H1 (cell line): Measurements from ENCODE around the gene GPRIN1. TPM values are rescaled to one million over a fixed set of nuclear protein-coding genes. Genes with fewer than 3 reads are reported as not detected.

Experiments
- CTCF ChIA-PET: fragments of 300-600 bp; sonication (Branson Sonifier 250); formaldehyde crosslinking; loops from one replicate; lab custom pipeline; 2021; ENCODE audit not compliant: partially characterized antibody; lab: Charles Lee
- POLR2A ChIA-PET: fragments of 300-600 bp; sonication (Branson Sonifier 250); formaldehyde crosslinking; loops from one replicate; lab custom pipeline; 2021; ENCODE audit warnings: inconsistent platforms; ENCODE audit not compliant: partially characterized antibody; lab: Charles Lee
- DNase-seq, 2 experiments: peaks; one replicate each; pipeline versions ENCODE4 v3.0.0 to v3.0.0-alpha.2; 2010 to 2022; ENCODE audit warnings: low spot score in 2 of 2, low read depth in 1 of 2, mixed read lengths in 1 of 2
- FAIRE-seq: peaks from 2 replicates; lab custom pipeline; 2011; peaks lifted over from hg19 to GRCh38; lab: Jason Lieb, UNC
- H2AFZ ChIP-seq: 2 replicates; pipeline ENCODE4 v1.8.1; 2012; ENCODE audit warnings: low read length, inconsistent platforms
- H2AK5ac ChIP-seq: 2 replicates; pipeline ENCODE4 v1.6.1; 2013; ENCODE audit warnings: low read depth, low read length
- H2BK120ac ChIP-seq: replicated peaks from 2 replicates; pipeline ENCODE3; 2013; ENCODE audit warnings: low read depth, low read length, inconsistent platforms
- H2BK12ac ChIP-seq: 2 replicates; pipeline ENCODE4 v1.6.1; 2013; ENCODE audit warnings: low read depth, low read length
- H2BK15ac ChIP-seq: 2 replicates; pipeline ENCODE4 v1.6.1; 2013; ENCODE audit warnings: low read length
- H2BK20ac ChIP-seq: 2 replicates; pipeline ENCODE4 v1.6.1; 2013; ENCODE audit warnings: low read length
- H2BK5ac ChIP-seq: 2 replicates; pipeline ENCODE4 v1.6.1; 2013; ENCODE audit warnings: low read depth, low read length
- H3K14ac ChIP-seq: 2 replicates; pipeline ENCODE4 v1.6.1; 2013; ENCODE audit warnings: inconsistent platforms; ENCODE audit not compliant: insufficient read length
- H3K18ac ChIP-seq: 2 replicates; pipeline ENCODE4 v1.6.1; 2013; ENCODE audit warnings: low read length; ENCODE audit errors: extremely low read depth
- H3K23ac ChIP-seq: 2 replicates; pipeline ENCODE4 v1.6.1; 2013; ENCODE audit warnings: inconsistent platforms; ENCODE audit not compliant: insufficient read length
- H3K23me2 ChIP-seq: 2 replicates; pipeline ENCODE4 v1.6.1; 2013; ENCODE audit warnings: low read depth, low read length
- H3K27ac ChIP-seq: 2 replicates; pipeline ENCODE4 v1.6.1; 2011; ENCODE audit warnings: low read depth, low read length, inconsistent platforms
- H3K27me3 ChIP-seq, 4 experiments: replicated peaks in 1 of 4; 1 replicate in 1 of 4; 2 replicates in 3 of 4; pipeline versions ENCODE4 v1.6.1 to v1.8.1; 2011 to 2013; ENCODE audit warnings: low read length in 3 of 4, mild to moderate bottlenecking in 3 of 4, inconsistent platforms in 2 of 4, mixed read lengths in 2 of 4, moderate library complexity in 1 of 4; ENCODE audit not compliant: control insufficient read depth in 3 of 4, insufficient read depth in 3 of 4; ENCODE audit errors: extremely low read depth in 1 of 4
- H3K36me3 ChIP-seq, 4 experiments: 2 replicates each; pipeline versions ENCODE4 v1.6.1 to v1.8.1; 2011 to 2013; ENCODE audit warnings: mild to moderate bottlenecking in 4 of 4, low read length in 3 of 4, moderate library complexity in 2 of 4, control low read depth in 1 of 4, inconsistent platforms in 1 of 4; ENCODE audit not compliant: insufficient read depth in 4 of 4, control insufficient read depth in 2 of 4
- H3K4ac ChIP-seq: replicated peaks from 2 replicates; pipeline ENCODE3; 2013; ENCODE audit warnings: low read length, low read depth, mixed read lengths, inconsistent platforms; ENCODE audit not compliant: insufficient read length
- H3K4me1 ChIP-seq, 4 experiments: replicated peaks in 1 of 4; 1 replicate in 1 of 4; 2 replicates in 3 of 4; pipeline versions ENCODE4 v1.6.1 to v1.8.1; 2011 to 2013; ENCODE audit warnings: low read length in 3 of 4, inconsistent platforms in 2 of 4, mixed read lengths in 1 of 4; ENCODE audit not compliant: insufficient read depth in 4 of 4, control insufficient read depth in 3 of 4
- H3K4me2 ChIP-seq, 2 experiments: 2 replicates each; pipeline versions ENCODE4 v1.6.1 to v1.8.1; 2011 to 2013; ENCODE audit warnings: low read depth in 2 of 2, low read length in 2 of 2, control low read depth in 1 of 2, inconsistent platforms in 1 of 2, mild to moderate bottlenecking in 1 of 2; ENCODE audit not compliant: insufficient read depth in 1 of 2
- H3K4me3 ChIP-seq, 4 experiments: fragments of 200-600, 300-600 bp in 1 of 4; sonication (generic), shearing (Covaris generic), sonication (Bioruptor Twin) in 1 of 4; 2 replicates each; pipeline versions ENCODE4 v1.5.1 to v1.8.1; 2011 to 2016; ENCODE audit warnings: low read length in 4 of 4, low read depth in 3 of 4, control low read depth in 2 of 4, inconsistent platforms in 2 of 4, mild to moderate bottlenecking in 2 of 4, mixed read lengths in 1 of 4, moderate library complexity in 1 of 4; ENCODE audit not compliant: insufficient read depth in 2 of 4; ENCODE audit errors: extremely low read depth in 1 of 4
- H3K56ac ChIP-seq: replicated peaks from 2 replicates; pipeline ENCODE3; 2013; ENCODE audit warnings: low read depth, mild to moderate bottlenecking, mixed read lengths, low read length, inconsistent platforms; ENCODE audit not compliant: insufficient read length
- H3K79me1 ChIP-seq: 2 replicates; pipeline ENCODE4 v1.6.1; 2013; ENCODE audit warnings: low read depth, low read length, control low read depth
- H3K79me2 ChIP-seq, 2 experiments: 2 replicates each; pipeline versions ENCODE4 v1.6.1 to v1.8.1; 2012 to 2013; ENCODE audit warnings: low read length in 2 of 2, mild to moderate bottlenecking in 2 of 2, inconsistent platforms in 1 of 2; ENCODE audit not compliant: insufficient read depth in 2 of 2, control insufficient read depth in 1 of 2
- H3K9ac ChIP-seq, 4 experiments: replicated peaks in 1 of 4; 1 replicate in 1 of 4; 2 replicates in 3 of 4; pipeline versions ENCODE4 v1.6.1 to v1.8.1; 2011 to 2013; ENCODE audit warnings: low read depth in 3 of 4, low read length in 3 of 4, control low read depth in 2 of 4, mild to moderate bottlenecking in 2 of 4, moderate library complexity in 2 of 4, inconsistent platforms in 1 of 4; ENCODE audit errors: extremely low read depth in 1 of 4
- H3K9me3 ChIP-seq, 2 experiments: 2 replicates each; pipeline versions ENCODE4 v1.6.1 to v1.8.1; 2012 to 2013; ENCODE audit warnings: mild to moderate bottlenecking in 2 of 2, moderate library complexity in 2 of 2, control low read depth in 1 of 2, inconsistent platforms in 1 of 2, low read depth in 1 of 2, low read length in 1 of 2, mixed read lengths in 1 of 2; ENCODE audit not compliant: insufficient read depth in 2 of 2
- H4K20me1 ChIP-seq, 2 experiments: replicated peaks in 1 of 2; 2 replicates each; pipeline versions ENCODE3 to v1.8.1; 2011 to 2013; ENCODE audit warnings: inconsistent platforms in 2 of 2, low read length in 2 of 2, mild to moderate bottlenecking in 1 of 2; ENCODE audit not compliant: insufficient read depth in 2 of 2, control insufficient read depth in 1 of 2
- H4K5ac ChIP-seq: 2 replicates; pipeline ENCODE4 v1.6.1; 2013; ENCODE audit warnings: low read length, low read depth, mixed read lengths, inconsistent platforms; ENCODE audit not compliant: insufficient read length
- H4K8ac ChIP-seq: 2 replicates; pipeline ENCODE4 v1.8.0; 2013; ENCODE audit warnings: mild to moderate bottlenecking, moderate library complexity, low read length, inconsistent platforms; ENCODE audit not compliant: insufficient read depth; ENCODE audit errors: extremely low read depth
- H4K91ac ChIP-seq: replicated peaks from 2 replicates; pipeline ENCODE3; 2013; ENCODE audit warnings: low read length, mixed read lengths, inconsistent platforms; ENCODE audit not compliant: insufficient read length
- BCL11A ChIP-seq, 2 experiments: IDR thresholded peaks; one replicate each; pipeline ENCODE4 v1.6.1; 2011; ENCODE audit warnings: low read depth in 2 of 2, low read length in 2 of 2, mild to moderate bottlenecking in 2 of 2
- BRCA1 ChIP-seq: IDR thresholded peaks from 2 replicates; pipeline ENCODE4 v1.6.1; 2012; ENCODE audit warnings: low read depth, low read length, improper control_type of control experiment
- CHD2 ChIP-seq: IDR thresholded peaks from 2 replicates; pipeline ENCODE4 v1.6.1; 2012; ENCODE audit warnings: low read length, improper control_type of control experiment
- EGR1 ChIP-seq: IDR thresholded peaks from 2 replicates; pipeline ENCODE4 v1.6.1; 2011; ENCODE audit warnings: low read depth, low read length, borderline replicate concordance
- EP300 ChIP-seq, 2 experiments: IDR thresholded peaks; 1 replicate in 1 of 2; 2 replicates in 1 of 2; pipeline ENCODE4 v1.6.1; 2011 to 2012; ENCODE audit warnings: low read depth in 2 of 2, low read length in 2 of 2, mild to moderate bottlenecking in 2 of 2, borderline replicate concordance in 1 of 2, inconsistent platforms in 1 of 2, moderate library complexity in 1 of 2
- GTF2F1 ChIP-seq: IDR thresholded peaks from 2 replicates; pipeline ENCODE4 v1.6.1; 2012; ENCODE audit warnings: low read depth, low read length, improper control_type of control experiment, borderline replicate concordance
- NRF1 ChIP-seq: IDR thresholded peaks from 2 replicates; pipeline ENCODE4 v1.6.1; 2011; ENCODE audit warnings: mild to moderate bottlenecking, low read depth, low read length, improper control_type of control experiment
- PHF8 ChIP-seq: fragments of 200-600 bp; sonication (generic); conservative IDR thresholded peaks from 2 replicates; pipeline ENCODE4 v1.7.1; 2012; ENCODE audit warnings: low read depth, mild to moderate bottlenecking, inconsistent platforms, low read length, moderate library complexity
- POLR2A ChIP-seq, 2 experiments: IDR thresholded peaks; 1 replicate in 1 of 2; 2 replicates in 1 of 2; pipeline ENCODE4 v1.6.1; 2011; ENCODE audit warnings: low read depth in 2 of 2, low read length in 2 of 2, mild to moderate bottlenecking in 2 of 2; ENCODE audit errors: control extremely low read depth in 1 of 2
- SUZ12 ChIP-seq: fragments of 200-600 bp; sonication (generic); IDR thresholded peaks from 2 replicates; pipeline ENCODE4 v1.6.1; 2012; ENCODE audit warnings: mild to moderate bottlenecking, inconsistent platforms, low read length, moderate library complexity, mixed read lengths
- TAF1 ChIP-seq: IDR thresholded peaks from 2 replicates; pipeline ENCODE4 v1.6.1; 2011; ENCODE audit warnings: mild to moderate bottlenecking, low read depth, low read length
- YY1 ChIP-seq: IDR thresholded peaks from 2 replicates; pipeline ENCODE4 v1.6.1; 2011; ENCODE audit warnings: low read depth, mild to moderate bottlenecking, low read length
- WGBS, 2 experiments: shearing (Covaris generic) in 1 of 2; methylation state at CpG; one replicate each; pipeline versions ENCODE4 v1.1.6 to v1.1.7; 2013 to 2015; ENCODE audit warnings: low lambda C conversion rate in 2 of 2, mixed read lengths in 2 of 2, inconsistent platforms in 1 of 2, low coverage in 1 of 2, missing lambda C conversion rate in 1 of 2; ENCODE audit not compliant: insufficient replicate concordance in 2 of 2, insufficient coverage in 1 of 2, insufficient read length in 1 of 2; ENCODE audit errors: extremely low coverage in 1 of 2, missing lambda C conversion rate in 1 of 2; 5-methylcytosine and 5-hydroxymethylcytosine counted together
- polyA plus RNA-seq, 7 experiments: library from polyadenylated mRNA; depleted of rRNA in 3 of 7; stranded (reverse) in 5 of 7; unstranded in 2 of 7; fragments of >200 nt in 5 of 7; fragments of 200-250 nt in 2 of 7; gene quantifications; 1 replicate in 5 of 7; 2 replicates in 1 of 7; 4 replicates in 1 of 7; pipeline versions ENCODE4 v1.2.1 to v1.2.3, GENCODE V29; 2011 to 2013; ENCODE audit warnings: missing spikeins in 2 of 7, mixed read lengths in 2 of 7
- total RNA-seq: library from RNA; stranded (reverse); fragmentation: NEBNext Ultra II Directional; extraction: Animal tissue kit (Norgen Biotek cat#: 25700); gene quantifications from 2 replicates; pipeline ENCODE4 v1.2.1, GENCODE V29; 2021

GPRIN1 gene
- total and polyA plus RNA-seq, 2 of the 8 experiments (the other 6 are each of a cell fraction or from before 2014, with no cell fraction given), result 3.3 to 12.0 TPM

DNA sequence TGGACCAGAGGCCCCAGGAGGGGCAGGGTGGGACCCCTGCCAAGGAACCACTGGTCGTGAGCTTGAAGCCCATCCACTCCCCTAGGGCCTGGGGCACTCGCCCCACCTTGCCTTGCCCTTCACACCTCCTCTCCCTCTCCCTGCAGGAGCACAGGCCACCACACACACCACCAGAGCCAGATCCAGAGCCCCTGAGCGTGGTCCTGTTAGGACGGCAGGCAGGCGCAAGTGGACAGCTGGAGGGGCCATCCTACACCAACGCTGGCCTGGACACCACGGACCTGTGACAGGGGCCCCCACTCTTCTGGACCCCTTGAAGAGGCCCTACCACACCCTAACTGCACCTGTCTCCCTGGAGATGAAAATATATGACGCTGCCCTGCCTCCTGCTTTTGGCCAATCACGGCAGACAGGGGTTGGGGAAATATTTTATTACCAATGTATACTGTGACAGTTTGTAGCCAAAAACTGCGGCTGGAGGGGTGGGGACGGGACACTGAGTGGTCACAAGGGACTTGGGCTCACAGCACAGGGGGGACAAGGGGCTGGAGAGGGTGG is 14.5 kb downstream of the GPRIN1 start:
- DNase-seq (no peak), FAIRE-seq (no peak)
- Histone ChIP-seq H2AFZ (no peak overlapping the region), H3K79me2 (no peaks in the 10 kb centered on the region), H4K91ac (no peak overlapping the region), H3K18ac (no peak overlapping the region), H2BK20ac (no peak overlapping the region), H3K56ac (no peak overlapping the region), H3K14ac (no peak overlapping the region), H4K5ac (no peak overlapping the region), H2BK12ac (no peak overlapping the region), H3K36me3 (peaks cover 0 to 4% (median 0%) of the 10 kb centered on the region in 4 experiments; a peak in 2 of 8 replicates), H3K79me1 (no peaks in the 10 kb centered on the region), H3K4ac (no peak overlapping the region), H2BK15ac (no peak overlapping the region), H4K8ac (no peak overlapping the region), H3K23ac (no peak overlapping the region), H3K4me1 (0 out of 7 replicates have a peak, but pooled peaks cover 0 to 2% (median 0%) of the 10 kb centered on the region in 4 experiments), H3K9me3 (peaks cover 7 to 9% of the 10 kb centered on the region in 2 experiments; a peak in 2 of 4 replicates), H3K23me2 (peaks cover 14% of the 10 kb centered on the region; the same call in 1 of the 2 replicates), H2BK5ac (no peak overlapping the region), H3K27me3 (peaks cover 0 to 19% (median 7%) of the 10 kb centered on the region in 4 experiments; a peak in 4 of 7 replicates), H3K4me3 (no peak overlapping the region), H3K4me2 (no peak overlapping the region), H2BK120ac (no peak overlapping the region), H3K9ac (no peak overlapping the region), H2AK5ac (no peak overlapping the region), H4K20me1 (peaks cover 0 to 7% of the 10 kb centered on the region in 2 experiments), H3K27ac (no peak overlapping the region)
- CTCF ChIA-PET, result interaction anchor here (0.8 to 5.6 kb wide), 12 partner anchors 10 to 63 kb away, joined by 3 to 37 read pairs (median 9); no protein-coding TSS in a partner anchor
- POLR2A ChIA-PET, result interaction anchor here (1.1 to 3.3 kb wide), 3 partner anchors 11 to 59 kb away, joined by 3 to 23 read pairs (median 4); partner anchors contain the start of gene RNF44
- 85% methylated on average over 11 of the region's 11 CpGs; no CpG with 5 or more reads in 1 of the 2 experiments for WGBS, 2 experiments
- TF ChIP-seq BCL11A (IDR thresholded peaks at IDR 0.05; ENCODE audit: low read depth in 2 of 2, low read length in 2 of 2) (no peak), POLR2A (IDR thresholded peaks at IDR 0.05; ENCODE audit: control extremely low read depth in 1 of 2, low read depth in 2 of 2, low read length in 2 of 2) (no peak), NRF1 (no peak), CHD2 (no peak), EGR1 (no peak), GTF2F1 (no peak), TAF1 (no peak), EP300 (IDR thresholded peaks at IDR 0.05; ENCODE audit: borderline replicate concordance in 1 of 2, low read depth in 2 of 2, low read length in 2 of 2) (no peak), SUZ12 (no peak), PHF8 (no peak), BRCA1 (no peak), YY1 (no peak)
